ENCODE measurements around the gene BRSK2.
A peak's percentile ranks its signal among the peaks of the same experiment; 100 is the strongest.
"Not testable (repeated sequence)": the region's sequence is repeated elsewhere in the genome, so short reads cannot be mapped to it uniquely, and the experiment has no call there.

BRSK2 gene

DNA sequence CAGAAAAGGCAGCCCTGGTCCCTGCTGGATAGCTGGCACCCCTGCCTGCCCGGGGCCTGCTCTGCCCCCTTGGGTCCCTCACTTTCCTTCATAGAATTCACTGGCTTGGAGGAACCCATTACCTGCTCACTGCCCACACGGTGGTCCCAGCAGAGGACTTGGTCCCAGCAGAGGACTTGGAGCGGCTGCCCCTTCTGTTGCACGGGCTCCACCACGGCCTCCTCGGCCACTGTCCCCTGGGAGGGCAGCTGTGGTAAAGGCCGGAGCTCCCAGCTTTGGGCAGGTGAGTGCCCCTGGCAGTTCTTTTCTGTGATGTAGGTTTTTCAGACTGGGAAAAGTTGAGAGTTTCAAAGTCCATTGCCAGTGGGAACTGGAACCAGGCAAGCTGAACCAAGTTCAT, 25.9 kb downstream of the BRSK2 start:
- Histone ChIP-seq H3K9ac (ENCODE audit: low read length in 5 of 5) (no peak overlapping the region), H3K27ac (ENCODE audit: low read depth, low read length) (no peak overlapping the region), H3K4me1 (ENCODE audit: control insufficient read depth in 5 of 5, insufficient read depth in 5 of 5, low read length in 5 of 5) (no peaks in the 10 kb centered on the region), H3K4me3 (ENCODE audit: low read depth in 1 of 5, low read length in 5 of 5) (no peak overlapping the region), H3K27me3 (ENCODE audit: control insufficient read depth in 5 of 5, insufficient read depth in 4 of 5, low read length in 5 of 5) (peaks cover 0 to 14% (median 9%) of the 10 kb centered on the region in 5 donors), H3K36me3 (ENCODE audit: control insufficient read depth in 5 of 5, insufficient read depth in 5 of 5, low read length in 5 of 5) (no peaks in the 10 kb centered on the region), H3K9me3 (ENCODE audit: control insufficient read depth in 5 of 5, low read length in 5 of 5) (peaks cover 2 to 42% (median 35%) of the 10 kb centered on the region in 5 donors)

DNA sequence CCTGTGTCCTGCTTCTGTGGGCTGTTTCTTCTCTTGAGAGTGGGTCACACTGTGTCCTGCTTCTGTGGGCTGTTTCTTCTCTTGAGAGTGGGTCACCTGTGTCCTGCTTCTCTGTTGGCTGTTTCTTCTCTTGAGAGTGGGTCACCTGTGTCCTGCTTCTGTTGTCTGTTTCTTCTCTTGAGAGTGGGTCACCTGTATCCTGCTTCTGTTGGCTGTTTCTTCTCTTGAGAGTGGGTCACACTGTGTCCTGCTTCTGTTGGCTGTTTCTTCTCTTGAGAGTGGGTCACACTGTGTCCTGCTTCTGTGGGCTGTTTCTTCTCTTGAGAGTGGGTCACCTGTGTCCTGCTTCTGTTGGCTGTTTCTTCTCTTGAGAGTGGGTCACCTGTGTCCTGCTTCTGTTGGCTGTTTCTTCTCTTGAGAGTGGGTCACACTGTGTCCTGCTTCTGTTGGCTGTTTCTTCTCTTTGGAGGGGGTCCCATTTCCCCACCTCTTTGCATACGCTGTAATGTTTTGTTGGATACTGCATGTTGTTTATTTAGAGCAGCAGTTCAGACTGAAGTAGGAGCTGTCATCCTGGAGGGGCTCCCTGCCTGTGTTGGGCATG, 28.6 kb downstream of the BRSK2 start:
- H3K27me3 ChIP-seq (ENCODE audit: control insufficient read depth in 5 of 5, insufficient read depth in 4 of 5, low read length in 5 of 5); H3K36me3 ChIP-seq (ENCODE audit: control insufficient read depth in 5 of 5, insufficient read depth in 5 of 5, low read length in 5 of 5); H3K4me1 ChIP-seq (ENCODE audit: control insufficient read depth in 5 of 5, insufficient read depth in 5 of 5, low read length in 5 of 5); H3K9ac ChIP-seq (ENCODE audit: low read length in 5 of 5); H3K27ac ChIP-seq (ENCODE audit: low read depth, low read length): not testable (repeated sequence)
- peaks cover 2 to 42% (median 35%) of the 10 kb centered on the region in 5 donors for H3K9me3 ChIP-seq (ENCODE audit: control insufficient read depth in 5 of 5, low read length in 5 of 5)
- peak overlapping the region in 1 of 5 donors; percentile 22 for H3K4me3 ChIP-seq (ENCODE audit: low read depth in 1 of 5, low read length in 5 of 5)

DNA sequence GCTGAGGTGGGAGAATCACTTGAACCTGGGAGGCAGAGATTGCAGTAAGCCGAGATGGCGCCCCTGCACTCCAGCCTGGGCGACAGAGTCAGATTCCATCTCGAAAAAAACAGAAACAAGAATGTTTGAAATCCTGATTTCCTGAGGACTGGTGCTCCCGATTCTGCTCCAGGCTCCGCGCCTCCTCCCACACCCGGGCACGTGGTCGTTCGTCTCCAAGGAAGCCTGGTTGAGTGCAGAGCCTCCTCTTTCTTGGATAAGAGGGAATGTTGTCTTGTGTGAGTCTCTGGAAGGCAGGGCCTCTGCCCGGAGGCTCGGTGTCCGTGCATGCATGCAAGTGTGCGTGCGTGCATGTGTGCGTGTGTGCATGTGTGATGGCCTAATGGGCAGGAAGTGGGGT, 30.1 kb downstream of the BRSK2 start:
- H3K4me1 ChIP-seq (ENCODE audit: control insufficient read depth in 5 of 5, insufficient read depth in 5 of 5, low read length in 5 of 5), result no peaks in the 10 kb centered on the region
- H3K27ac ChIP-seq (ENCODE audit: low read depth, low read length), result no peak overlapping the region
- H3K36me3 ChIP-seq (ENCODE audit: control insufficient read depth in 5 of 5, insufficient read depth in 5 of 5, low read length in 5 of 5), result no peaks in the 10 kb centered on the region
- H3K9ac ChIP-seq (ENCODE audit: low read length in 5 of 5), result no peak overlapping the region
- peaks cover 0 to 6% (median 3%) of the 10 kb centered on the region in 5 donors for H3K27me3 ChIP-seq (ENCODE audit: control insufficient read depth in 5 of 5, insufficient read depth in 4 of 5, low read length in 5 of 5)
- peaks cover 2 to 42% (median 35%) of the 10 kb centered on the region in 5 donors for H3K9me3 ChIP-seq (ENCODE audit: control insufficient read depth in 5 of 5, low read length in 5 of 5)
- H3K4me3 ChIP-seq (ENCODE audit: low read depth in 1 of 5, low read length in 5 of 5), result peak overlapping the region in 1 of 5 donors; percentile 0

DNA sequence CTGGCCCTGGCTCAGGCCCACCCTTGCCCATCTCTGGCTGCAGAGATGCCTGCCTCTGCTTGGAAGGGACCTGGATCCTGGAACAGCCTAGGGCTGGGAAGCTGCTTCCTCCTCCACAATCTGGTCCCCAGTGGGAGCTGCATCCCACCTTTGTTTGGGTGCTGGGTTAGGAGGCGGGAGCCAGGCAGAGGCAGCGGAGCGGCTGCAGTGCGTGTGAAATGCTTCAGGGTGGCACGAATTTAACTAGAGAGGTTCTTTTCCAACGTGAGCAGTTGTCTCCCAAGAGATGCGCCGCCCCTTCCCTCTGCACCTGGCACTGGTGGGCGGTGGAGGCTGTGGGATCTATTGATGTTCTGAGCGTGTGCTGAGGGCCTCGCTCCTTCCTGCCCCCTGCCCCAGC, 31.6 kb downstream of the BRSK2 start:
- no peak overlapping the region for H3K9ac ChIP-seq (ENCODE audit: low read length in 5 of 5)
- H3K27me3 ChIP-seq (ENCODE audit: control insufficient read depth in 5 of 5, insufficient read depth in 4 of 5, low read length in 5 of 5), result peaks cover 3 to 9% (median 5%) of the 10 kb centered on the region in 5 donors
- H3K4me1 ChIP-seq (ENCODE audit: control insufficient read depth in 5 of 5, insufficient read depth in 5 of 5, low read length in 5 of 5), result no peaks in the 10 kb centered on the region
- H3K27ac ChIP-seq (ENCODE audit: low read depth, low read length), result no peak overlapping the region
- no peak overlapping the region for H3K4me3 ChIP-seq (ENCODE audit: low read depth in 1 of 5, low read length in 5 of 5)
- H3K36me3 ChIP-seq (ENCODE audit: control insufficient read depth in 5 of 5, insufficient read depth in 5 of 5, low read length in 5 of 5), result no peaks in the 10 kb centered on the region
- H3K9me3 ChIP-seq (ENCODE audit: control insufficient read depth in 5 of 5, low read length in 5 of 5), result peaks cover 2 to 37% (median 29%) of the 10 kb centered on the region in 5 donors

DNA sequence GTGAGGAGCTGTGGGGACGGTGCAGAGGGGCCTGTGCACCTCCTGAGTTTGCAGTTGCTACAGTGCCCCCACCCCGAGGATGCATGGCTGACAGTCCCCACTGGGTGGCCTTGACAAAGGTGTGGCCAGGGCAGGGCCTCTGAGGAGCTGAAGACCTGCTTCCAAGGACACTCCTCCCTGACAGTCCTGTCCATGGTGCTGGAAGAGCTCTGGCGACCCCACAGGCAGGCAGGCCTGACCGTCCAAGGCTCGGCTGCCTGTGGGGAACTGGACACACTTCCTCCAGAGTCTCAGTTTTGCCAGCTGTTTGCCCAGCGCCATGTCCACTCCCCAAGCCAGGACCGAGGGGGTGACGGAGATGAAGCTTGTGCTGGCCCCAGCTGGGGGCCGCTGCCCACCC, 32.7 kb downstream of the BRSK2 start:
- H3K9me3 ChIP-seq (ENCODE audit: control insufficient read depth in 5 of 5, low read length in 5 of 5), result peaks cover 2 to 27% (median 23%) of the 10 kb centered on the region in 5 donors
- H3K36me3 ChIP-seq (ENCODE audit: control insufficient read depth in 5 of 5, insufficient read depth in 5 of 5, low read length in 5 of 5), result no peaks in the 10 kb centered on the region
- H3K27me3 ChIP-seq (ENCODE audit: control insufficient read depth in 5 of 5, insufficient read depth in 4 of 5, low read length in 5 of 5), result peaks cover 3 to 9% (median 5%) of the 10 kb centered on the region in 5 donors
- H3K27ac ChIP-seq (ENCODE audit: low read depth, low read length), result no peak overlapping the region
- H3K4me3 ChIP-seq (ENCODE audit: low read depth in 1 of 5, low read length in 5 of 5), result no peak overlapping the region
- no peaks in the 10 kb centered on the region for H3K4me1 ChIP-seq (ENCODE audit: control insufficient read depth in 5 of 5, insufficient read depth in 5 of 5, low read length in 5 of 5)
- no peak overlapping the region for H3K9ac ChIP-seq (ENCODE audit: low read length in 5 of 5)

DNA sequence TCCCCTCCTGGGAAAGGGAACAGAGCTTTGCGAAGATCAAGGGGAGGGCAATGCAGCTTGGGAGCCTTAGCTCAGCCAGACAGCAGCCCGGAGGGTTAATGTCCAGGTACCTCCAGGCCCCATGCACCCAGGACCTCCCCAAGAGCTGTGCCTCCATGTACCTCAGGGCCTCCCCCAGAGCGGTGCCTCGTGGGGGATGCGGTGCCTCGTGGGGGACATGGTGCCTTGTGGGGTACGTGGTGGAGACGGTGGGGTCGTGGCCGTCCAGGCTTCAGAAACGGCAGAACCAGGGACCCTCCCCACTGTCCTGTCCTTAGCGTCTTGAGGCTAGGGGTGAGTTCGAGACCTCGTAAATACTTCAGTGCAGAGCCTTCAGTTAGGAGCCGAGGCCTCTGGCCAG, 33.2 kb downstream of the BRSK2 start:
- H3K4me1 ChIP-seq (ENCODE audit: control insufficient read depth in 5 of 5, insufficient read depth in 5 of 5, low read length in 5 of 5), result no peaks in the 10 kb centered on the region
- H3K36me3 ChIP-seq (ENCODE audit: control insufficient read depth in 5 of 5, insufficient read depth in 5 of 5, low read length in 5 of 5), result no peaks in the 10 kb centered on the region
- no peak overlapping the region for H3K4me3 ChIP-seq (ENCODE audit: low read depth in 1 of 5, low read length in 5 of 5)
- peaks cover 2 to 26% (median 22%) of the 10 kb centered on the region in 5 donors for H3K9me3 ChIP-seq (ENCODE audit: control insufficient read depth in 5 of 5, low read length in 5 of 5)
- H3K27ac ChIP-seq (ENCODE audit: low read depth, low read length), result no peak overlapping the region
- H3K27me3 ChIP-seq (ENCODE audit: control insufficient read depth in 5 of 5, insufficient read depth in 4 of 5, low read length in 5 of 5), result peaks cover 3 to 9% (median 5%) of the 10 kb centered on the region in 5 donors
- H3K9ac ChIP-seq (ENCODE audit: low read length in 5 of 5), result no peak overlapping the region

DNA sequence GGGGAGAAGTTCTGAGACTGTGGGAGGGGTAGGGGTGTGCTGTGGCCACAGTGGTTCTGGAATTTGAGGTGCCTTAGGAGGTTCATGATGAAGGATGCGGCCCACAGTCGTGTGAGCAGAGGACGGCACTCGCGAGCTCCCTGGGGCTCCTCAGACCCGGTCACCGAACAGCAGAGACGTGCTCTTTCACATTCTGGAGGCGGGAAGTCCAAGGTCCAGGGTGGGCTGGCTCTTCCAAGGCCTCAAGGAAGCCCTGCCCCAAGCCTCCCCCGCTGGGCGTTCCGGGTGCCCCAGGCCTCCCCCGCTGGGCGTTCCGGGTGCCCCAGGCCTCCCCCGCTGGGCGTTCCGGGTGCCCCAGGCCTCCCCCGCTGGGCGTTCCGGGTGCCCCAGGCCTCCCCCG, 33.7 kb downstream of the BRSK2 start:
- not testable (repeated sequence) for H3K36me3 ChIP-seq (ENCODE audit: control insufficient read depth in 5 of 5, insufficient read depth in 5 of 5, low read length in 5 of 5); H3K27me3 ChIP-seq (ENCODE audit: control insufficient read depth in 5 of 5, insufficient read depth in 4 of 5, low read length in 5 of 5); H3K4me1 ChIP-seq (ENCODE audit: control insufficient read depth in 5 of 5, insufficient read depth in 5 of 5, low read length in 5 of 5); H3K27ac ChIP-seq (ENCODE audit: low read depth, low read length); H3K4me3 ChIP-seq (ENCODE audit: low read depth in 1 of 5, low read length in 5 of 5); H3K9ac ChIP-seq (ENCODE audit: low read length in 5 of 5)
- H3K9me3 ChIP-seq (ENCODE audit: control insufficient read depth in 5 of 5, low read length in 5 of 5), result peaks cover 2 to 21% (median 18%) of the 10 kb centered on the region in 5 donors

DNA sequence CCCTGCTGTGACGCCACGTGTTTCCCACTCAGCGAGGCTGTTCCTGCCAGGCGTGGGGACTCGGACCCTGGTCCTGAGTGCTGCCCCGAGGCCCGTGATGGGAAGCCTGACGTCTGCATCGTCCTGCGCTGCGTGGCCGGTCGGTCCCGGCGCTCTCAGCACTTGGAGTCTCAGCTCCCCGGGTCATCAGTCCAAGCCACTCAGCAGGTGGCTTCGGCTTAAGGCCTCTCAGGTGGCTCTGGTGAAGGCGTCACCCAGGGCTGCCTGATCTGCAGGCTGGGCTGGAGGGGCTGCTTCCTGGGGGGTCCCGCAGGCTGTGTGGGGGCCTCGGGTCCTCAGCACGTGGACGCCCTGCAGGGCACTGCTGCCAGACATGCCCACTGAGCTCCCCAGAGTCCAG, 35.3 kb downstream of the BRSK2 start:
- peaks cover 3 to 9% (median 5%) of the 10 kb centered on the region in 5 donors for H3K27me3 ChIP-seq (ENCODE audit: control insufficient read depth in 5 of 5, insufficient read depth in 4 of 5, low read length in 5 of 5)
- peaks cover 0 to 12% (median 6%) of the 10 kb centered on the region in 5 donors for H3K9me3 ChIP-seq (ENCODE audit: control insufficient read depth in 5 of 5, low read length in 5 of 5)
- H3K36me3 ChIP-seq (ENCODE audit: control insufficient read depth in 5 of 5, insufficient read depth in 5 of 5, low read length in 5 of 5), result no peaks in the 10 kb centered on the region
- no peak overlapping the region for H3K9ac ChIP-seq (ENCODE audit: low read length in 5 of 5)
- H3K4me3 ChIP-seq (ENCODE audit: low read depth in 1 of 5, low read length in 5 of 5), result no peak overlapping the region
- H3K4me1 ChIP-seq (ENCODE audit: control insufficient read depth in 5 of 5, insufficient read depth in 5 of 5, low read length in 5 of 5), result no peaks in the 10 kb centered on the region
- no peak overlapping the region for H3K27ac ChIP-seq (ENCODE audit: low read depth, low read length)

DNA sequence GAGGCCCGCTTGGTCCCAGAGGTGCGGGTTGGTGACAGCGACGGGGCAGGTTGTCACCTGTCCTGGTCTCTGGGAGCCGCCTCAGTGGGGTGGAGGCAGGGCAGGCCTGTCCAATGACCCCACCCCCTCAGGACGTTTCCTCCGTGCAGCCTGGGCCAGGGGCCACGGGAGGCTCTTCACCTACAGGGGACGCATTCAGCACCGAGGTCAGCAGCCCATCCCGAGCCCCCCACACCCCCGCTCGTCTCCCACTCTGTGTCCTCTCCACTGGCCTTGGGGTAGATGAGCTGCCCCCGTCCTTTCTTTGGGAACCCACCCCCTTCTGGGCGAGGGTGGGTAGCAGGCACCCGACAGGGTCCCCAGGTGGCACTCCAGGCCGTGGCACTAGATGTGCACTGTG, 35.7 kb downstream of the BRSK2 start:
- Histone ChIP-seq H3K9ac (ENCODE audit: low read length in 5 of 5) (no peak overlapping the region), H3K27ac (ENCODE audit: low read depth, low read length) (no peak overlapping the region), H3K4me3 (ENCODE audit: low read depth in 1 of 5, low read length in 5 of 5) (no peak overlapping the region)

DNA sequence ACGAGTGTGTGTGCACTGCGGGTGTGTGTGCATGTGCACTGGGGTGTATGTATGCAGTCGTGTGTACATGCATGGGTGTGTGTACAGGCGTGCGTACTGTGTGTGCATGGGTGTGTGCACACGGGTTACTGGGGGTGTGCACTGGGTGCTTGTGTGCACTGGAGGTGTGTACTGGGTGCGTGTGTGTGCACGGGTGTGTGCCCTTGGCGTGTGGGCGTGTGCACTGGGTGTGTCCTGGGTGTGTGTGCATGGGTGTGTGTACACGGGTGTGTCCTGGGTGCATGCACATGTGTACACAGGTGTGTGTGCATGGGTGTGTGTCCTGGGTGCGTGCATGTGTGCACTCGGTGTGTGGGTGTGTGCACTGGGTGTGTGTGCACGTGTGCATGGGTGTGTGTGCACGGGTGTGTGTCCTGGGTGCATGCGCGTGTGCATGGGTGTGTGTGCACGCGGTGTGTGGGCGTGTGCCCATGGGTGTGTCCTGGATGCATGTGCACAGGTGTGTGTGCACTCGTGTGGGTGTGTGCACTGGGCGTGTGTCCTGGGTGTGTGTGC, 39.1 kb downstream of the BRSK2 start:
- peaks cover 0 to 6% (median 0%) of the 10 kb centered on the region in 5 donors for H3K9me3 ChIP-seq (ENCODE audit: control insufficient read depth in 5 of 5, low read length in 5 of 5)
- H3K27me3 ChIP-seq (ENCODE audit: control insufficient read depth in 5 of 5, insufficient read depth in 4 of 5, low read length in 5 of 5), result peaks cover 0 to 13% (median 11%) of the 10 kb centered on the region in 5 donors
- no peak overlapping the region for H3K4me3 ChIP-seq (ENCODE audit: low read depth in 1 of 5, low read length in 5 of 5)
- no peak overlapping the region for H3K27ac ChIP-seq (ENCODE audit: low read depth, low read length)
- no peaks in the 10 kb centered on the region for H3K4me1 ChIP-seq (ENCODE audit: control insufficient read depth in 5 of 5, insufficient read depth in 5 of 5, low read length in 5 of 5)
- no peak overlapping the region for H3K9ac ChIP-seq (ENCODE audit: low read length in 5 of 5)
- no peaks in the 10 kb centered on the region for H3K36me3 ChIP-seq (ENCODE audit: control insufficient read depth in 5 of 5, insufficient read depth in 5 of 5, low read length in 5 of 5)

More for the DNA sequence above, 35.7 kb downstream of the BRSK2 start:
- H3K4me1 ChIP-seq (ENCODE audit: control insufficient read depth in 5 of 5, insufficient read depth in 5 of 5, low read length in 5 of 5), result no peaks in the 10 kb centered on the region
- H3K9me3 ChIP-seq (ENCODE audit: control insufficient read depth in 5 of 5, low read length in 5 of 5), result peaks cover 0 to 7% (median 2%) of the 10 kb centered on the region in 5 donors
- H3K36me3 ChIP-seq (ENCODE audit: control insufficient read depth in 5 of 5, insufficient read depth in 5 of 5, low read length in 5 of 5), result no peaks in the 10 kb centered on the region
- H3K27me3 ChIP-seq (ENCODE audit: control insufficient read depth in 5 of 5, insufficient read depth in 4 of 5, low read length in 5 of 5), result peaks cover 3 to 9% (median 5%) of the 10 kb centered on the region in 5 donors
